IPS DF 19.7 (cell line): ENCODE measurements around the gene IQGAP3.

Source experiments
- DNase-seq: peaks from one replicate; pipeline ENCODE4 v3.0.0-alpha.2; 2013; ENCODE audit warnings: low read depth, low spot score

Gene IQGAP3

GRCh38 chr1:156497078-156497742, 75.2 kb downstream of the IQGAP3 start:
- DNase-seq: no peak

- DNase-seq: no peak
Observed at GRCh38 chr1:156496211-156496761, 76.1 kb downstream of the IQGAP3 start.

- DNase-seq: no peak
Observed at GRCh38 chr1:156495401-156496140, 76.8 kb downstream of the IQGAP3 start.

- DNase-seq: no peak
Observed at GRCh38 chr1:156494309-156494895, 78.0 kb downstream of the IQGAP3 start.

GRCh38 chr1:156493742-156494141, 78.6 kb downstream of the IQGAP3 start:
- DNase-seq: no peak

GRCh38 chr1:156493154-156493631, 79.2 kb downstream of the IQGAP3 start:
- no peak for DNase-seq

GRCh38 chr1:156492591-156493080, 79.7 kb downstream of the IQGAP3 start:
- DNase-seq: no peak

GRCh38 chr1:156492013-156492590, 80.3 kb downstream of the IQGAP3 start:
- DNase-seq: no peak

- no peak for DNase-seq
Observed at GRCh38 chr1:156491151-156491949, 81.0 kb downstream of the IQGAP3 start.

- no peak for DNase-seq
Observed at GRCh38 chr1:156490401-156491032, 81.8 kb downstream of the IQGAP3 start.

GRCh38 chr1:156489935-156490293, 82.5 kb downstream of the IQGAP3 start:
- DNase-seq: no peak

- DNase-seq: no peak
Observed at GRCh38 chr1:156489166-156489934, 83.0 kb downstream of the IQGAP3 start.

GRCh38 chr1:156488566-156489165, 83.7 kb downstream of the IQGAP3 start:
- DNase-seq: no peak

- no peak for DNase-seq
Observed at GRCh38 chr1:156487862-156488261, 84.5 kb downstream of the IQGAP3 start.

- DNase-seq: no peak
Observed at GRCh38 chr1:156486421-156487344, 85.7 kb downstream of the IQGAP3 start.

- no peak for DNase-seq
Observed at GRCh38 chr1:156485984-156486383, 86.4 kb downstream of the IQGAP3 start.

GRCh38 chr1:156484480-156485058, 87.8 kb downstream of the IQGAP3 start:
- DNase-seq: no peak

- DNase-seq: no peak
Observed at GRCh38 chr1:156483397-156483796, 89.0 kb downstream of the IQGAP3 start.
